Sigmoid colon (tissue), 3 donors: ENCODE data around the gene MED26.
"Not testable (repeated sequence)": the region's sequence is repeated elsewhere in the genome, so short reads cannot be mapped to it uniquely, and the experiment has no call there.

Source experiments
- POLR2A ChIP-seq, 2 donors: fragments of 450-650 bp; IDR thresholded peaks; one replicate each; pipeline ENCODE4 v1.6.1; 2016; ENCODE audit warnings: antibody characterized with exemption in 2 of 2, mild to moderate bottlenecking in 2 of 2, moderate library complexity in 2 of 2
- TF ChIP-seq, protein P1 (sequence below), 4 experiments: fragments of 450-650 bp in 3 of 4; fragments of 200-600 bp in 1 of 4; IDR thresholded peaks; one replicate each; pipeline ENCODE4 v1.5.1; 2016 to 2019; ENCODE audit warnings: antibody characterized with exemption in 4 of 4, mild to moderate bottlenecking in 3 of 4, moderate library complexity in 2 of 4

DNA sequence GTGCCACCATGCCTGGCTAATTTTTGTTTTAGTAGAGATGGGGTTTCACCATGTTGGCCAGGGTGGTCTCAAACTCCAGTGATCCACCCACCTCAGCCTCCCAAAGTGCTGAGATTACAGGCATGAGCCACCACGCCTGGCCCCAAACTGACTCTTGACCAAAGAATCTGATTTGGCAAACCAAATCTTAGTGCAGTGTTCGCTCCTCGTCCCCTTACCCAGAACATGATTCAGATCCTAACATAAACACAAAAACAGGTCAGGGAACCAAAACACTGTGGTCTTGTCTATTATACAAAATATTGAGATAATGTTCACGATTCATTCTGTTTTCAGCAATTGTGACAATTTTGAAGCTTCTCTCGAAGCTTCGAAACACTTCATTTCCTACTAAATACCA is 76.1 kb downstream of the MED26 start:
- TF ChIP-seq, protein P1, sequence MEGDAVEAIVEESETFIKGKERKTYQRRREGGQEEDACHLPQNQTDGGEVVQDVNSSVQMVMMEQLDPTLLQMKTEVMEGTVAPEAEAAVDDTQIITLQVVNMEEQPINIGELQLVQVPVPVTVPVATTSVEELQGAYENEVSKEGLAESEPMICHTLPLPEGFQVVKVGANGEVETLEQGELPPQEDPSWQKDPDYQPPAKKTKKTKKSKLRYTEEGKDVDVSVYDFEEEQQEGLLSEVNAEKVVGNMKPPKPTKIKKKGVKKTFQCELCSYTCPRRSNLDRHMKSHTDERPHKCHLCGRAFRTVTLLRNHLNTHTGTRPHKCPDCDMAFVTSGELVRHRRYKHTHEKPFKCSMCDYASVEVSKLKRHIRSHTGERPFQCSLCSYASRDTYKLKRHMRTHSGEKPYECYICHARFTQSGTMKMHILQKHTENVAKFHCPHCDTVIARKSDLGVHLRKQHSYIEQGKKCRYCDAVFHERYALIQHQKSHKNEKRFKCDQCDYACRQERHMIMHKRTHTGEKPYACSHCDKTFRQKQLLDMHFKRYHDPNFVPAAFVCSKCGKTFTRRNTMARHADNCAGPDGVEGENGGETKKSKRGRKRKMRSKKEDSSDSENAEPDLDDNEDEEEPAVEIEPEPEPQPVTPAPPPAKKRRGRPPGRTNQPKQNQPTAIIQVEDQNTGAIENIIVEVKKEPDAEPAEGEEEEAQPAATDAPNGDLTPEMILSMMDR (IDR thresholded peaks at IDR 0.05), result not testable (repeated sequence)
- not testable (repeated sequence) for TF ChIP-seq POLR2A (IDR thresholded peaks at IDR 0.05)
